ENCODE measurements around the gene GALP.
"Not testable (repeated sequence)": the region's sequence is repeated elsewhere in the genome, so short reads cannot be mapped to it uniquely, and the experiment has no call there.

The GALP gene

DNA sequence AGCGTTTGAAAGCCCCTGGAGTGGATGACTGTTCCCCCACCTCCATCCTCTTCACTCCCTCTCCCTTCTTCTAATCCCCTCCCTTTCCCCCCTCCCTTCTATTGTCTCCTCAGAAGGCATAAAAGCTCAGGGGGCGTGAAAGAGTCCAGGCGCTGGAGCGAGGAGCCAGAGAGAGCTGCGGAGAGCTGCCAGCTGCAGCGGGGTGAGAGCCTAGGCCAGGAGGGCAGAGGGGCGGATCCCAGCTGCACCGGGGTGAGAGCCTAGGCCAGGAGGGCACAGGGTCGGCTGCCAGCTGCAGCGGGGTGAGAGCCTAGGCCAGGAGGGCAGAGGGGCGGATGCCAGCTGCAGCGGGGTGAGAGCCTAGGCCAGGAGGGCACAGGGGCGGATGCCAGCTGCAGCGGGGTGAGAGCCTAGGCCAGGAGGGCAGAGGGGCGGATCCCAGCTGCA is at the start of gene GALP:
Gene GALP (plus strand): TSS at position 148 of the 447 bp plus-strand sequence. CDS start 1,101 bp downstream, outside the sequence.
- H3K4me3 ChIP-seq (ENCODE audit: low read depth, low read length); H3K9me3 ChIP-seq (ENCODE audit: control insufficient read depth, insufficient read depth, low read depth, low read length); H3K36me3 ChIP-seq (ENCODE audit: control insufficient read depth in 2 of 2, insufficient read depth in 1 of 2, low read length in 2 of 2); H3K27ac ChIP-seq (ENCODE audit: extremely low read depth, low read depth, low read length); H3K4me1 ChIP-seq (ENCODE audit: control insufficient read depth, insufficient read depth, low read length): not testable (repeated sequence)
- CTCF ChIA-PET = interaction anchor here (1.0 to 1.1 kb wide), 2 partner anchors 12 to 70 kb away, joined by 3 read pairs; no protein-coding TSS in a partner anchor
- POLR2A ChIA-PET = interaction anchor here (0.6 kb wide), 1 partner anchor 1916 kb away, joined by 3 read pairs; no protein-coding TSS in a partner anchor

DNA sequence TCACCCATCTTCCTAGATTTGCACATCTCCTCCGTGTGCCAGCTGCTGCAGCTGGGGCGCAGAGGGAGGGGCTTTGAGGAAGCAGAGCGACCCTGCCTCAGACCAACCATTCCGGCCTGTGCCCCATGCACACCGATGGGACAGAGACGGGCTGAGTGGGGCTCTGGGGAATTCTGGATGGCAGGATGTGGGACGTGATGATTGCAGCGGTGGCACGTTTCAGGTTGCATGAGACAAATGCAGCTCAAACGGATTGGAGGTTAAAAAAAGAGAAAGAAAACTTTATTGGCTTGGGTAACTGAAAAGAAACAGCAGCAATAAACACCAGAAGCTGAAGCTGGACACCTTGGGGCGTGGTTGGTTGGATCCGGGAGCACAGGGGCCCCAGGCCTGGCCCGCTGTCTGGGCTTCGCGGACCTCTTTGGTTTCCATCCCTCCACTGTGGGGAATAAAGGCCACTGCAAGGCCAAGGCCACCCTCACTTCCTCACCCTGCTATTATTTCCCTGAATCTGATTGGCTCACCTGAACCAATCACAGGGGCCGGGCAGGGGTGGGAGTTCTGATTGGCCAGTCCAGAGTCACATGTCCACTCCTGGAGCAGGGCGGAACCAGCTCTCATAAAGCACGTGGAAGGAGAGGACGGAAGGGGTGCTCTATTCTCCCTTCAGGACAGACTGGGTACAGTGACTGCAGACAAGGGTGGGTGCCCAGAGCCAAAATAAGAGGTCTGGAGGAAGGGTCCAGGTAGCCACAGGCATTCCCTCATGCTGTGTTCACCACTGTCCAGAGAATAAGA is 48.6 kb upstream of the GALP start:
- no peak for TF ChIP-seq ZFP41 (tag by site-specific recombination; IDR thresholded peaks at IDR 0.05; ENCODE audit: borderline replicate concordance)
- no peak overlapping the region for H3K4me3 ChIP-seq (ENCODE audit: low read depth, low read length)
- H3K27ac ChIP-seq (ENCODE audit: extremely low read depth, low read depth, low read length) = no peak overlapping the region
- CTCF ChIA-PET = interaction anchor here (0.8 kb wide), 1 partner anchor 11 kb away, joined by 4 read pairs; no protein-coding TSS in a partner anchor
- H3K4me1 ChIP-seq (ENCODE audit: control insufficient read depth, insufficient read depth, low read length) = no peaks in the 10 kb centered on the region
- POLR2A ChIA-PET = no interaction called here
- H3K9me3 ChIP-seq (ENCODE audit: control insufficient read depth, insufficient read depth, low read depth, low read length) = no peaks in the 10 kb centered on the region
- no peaks in the 10 kb centered on the region for H3K36me3 ChIP-seq (ENCODE audit: control insufficient read depth in 2 of 2, insufficient read depth in 1 of 2, low read length in 2 of 2)

GRCh38 chr19:56130006-56130405 is 45.8 kb upstream of the GALP start:
- Histone ChIP-seq H3K4me3 (ENCODE audit: low read depth, low read length) (no peak overlapping the region), H3K4me1 (ENCODE audit: control insufficient read depth, insufficient read depth, low read length) (no peaks in the 10 kb centered on the region), H3K27ac (ENCODE audit: extremely low read depth, low read depth, low read length) (no peak overlapping the region), H3K36me3 (ENCODE audit: control insufficient read depth in 2 of 2, insufficient read depth in 1 of 2, low read length in 2 of 2) (no peaks in the 10 kb centered on the region), H3K9me3 (ENCODE audit: control insufficient read depth, insufficient read depth, low read depth, low read length) (no peaks in the 10 kb centered on the region)
- TF ChIP-seq, protein P1, sequence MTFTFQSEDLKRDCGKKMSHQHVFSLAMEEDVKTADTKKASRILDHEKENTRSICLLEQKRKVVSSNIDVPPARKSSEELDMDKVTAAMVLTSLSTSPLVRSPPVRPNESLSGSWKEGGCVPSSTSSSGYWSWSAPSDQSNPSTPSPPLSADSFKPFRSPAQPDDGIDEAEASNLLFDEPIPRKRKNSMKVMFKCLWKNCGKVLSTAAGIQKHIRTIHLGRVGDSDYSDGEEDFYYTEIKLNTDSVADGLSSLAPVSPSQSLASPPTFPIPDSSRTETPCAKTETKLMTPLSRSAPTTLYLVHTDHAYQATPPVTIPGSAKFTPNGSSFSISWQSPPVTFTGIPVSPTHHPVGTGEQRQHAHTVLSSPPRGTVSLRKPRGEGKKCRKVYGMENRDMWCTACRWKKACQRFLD (tag by site-specific recombination; IDR thresholded peaks at IDR 0.05) = no peak
- no peak for TF ChIP-seq ZNF585B (tag by site-specific recombination; IDR thresholded peaks at IDR 0.05)
- no peak for TF ChIP-seq ZNF626 (tag by site-specific recombination; IDR thresholded peaks at IDR 0.05)
- TF ChIP-seq KLF1 (tag by site-specific recombination; IDR thresholded peaks at IDR 0.05) = no peak
- no peak for TF ChIP-seq ZNF248 (tag by site-specific recombination; IDR thresholded peaks at IDR 0.05)
- TF ChIP-seq ZFP69B (tag by site-specific recombination; IDR thresholded peaks at IDR 0.05) = no peak
- no peak for TF ChIP-seq ZBTB6 (tag by site-specific recombination; IDR thresholded peaks at IDR 0.05)
- no peak for TF ChIP-seq ZNF202 (tag by site-specific recombination; IDR thresholded peaks at IDR 0.05; ENCODE audit: borderline replicate concordance)
- TF ChIP-seq ZBTB26 (tag by site-specific recombination; optimal IDR thresholded peaks at IDR 0.05) = no peak
- CTCF ChIA-PET = no interaction called here
- POLR2A ChIA-PET = no interaction called here

DNA sequence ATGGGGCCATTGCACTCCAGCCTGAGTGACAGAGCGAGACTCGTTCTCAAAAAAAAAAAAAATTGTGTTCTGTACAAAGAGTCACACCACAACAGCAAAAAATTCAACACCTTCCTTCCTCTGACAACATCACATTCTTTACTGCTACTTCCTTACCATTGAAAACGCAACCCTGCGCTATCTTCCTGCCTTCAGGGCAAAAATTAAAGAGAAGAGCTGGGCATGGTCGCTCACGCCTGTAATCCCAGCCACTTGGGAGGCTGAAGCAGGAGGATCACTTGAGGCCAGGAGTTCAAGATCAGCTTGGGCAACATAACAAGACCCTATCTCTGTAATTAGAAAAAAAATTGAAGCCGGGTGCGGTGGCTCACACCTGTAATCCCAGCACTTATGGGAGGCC is 44.2 kb upstream of the GALP start:
- POLR2A ChIA-PET = interaction anchor here (0.7 to 1.0 kb wide), 2 partner anchors 9 to 461 kb away, joined by 4 to 5 read pairs; no protein-coding TSS in a partner anchor
- no peaks in the 10 kb centered on the region for H3K4me1 ChIP-seq (ENCODE audit: control insufficient read depth, insufficient read depth, low read length)
- no peak overlapping the region for H3K4me3 ChIP-seq (ENCODE audit: low read depth, low read length)
- H3K27ac ChIP-seq (ENCODE audit: extremely low read depth, low read depth, low read length) = no peak overlapping the region
- H3K9me3 ChIP-seq (ENCODE audit: control insufficient read depth, insufficient read depth, low read depth, low read length) = no peaks in the 10 kb centered on the region
- CTCF ChIA-PET = no interaction called here
- no peaks in the 10 kb centered on the region for H3K36me3 ChIP-seq (ENCODE audit: control insufficient read depth in 2 of 2, insufficient read depth in 1 of 2, low read length in 2 of 2)
- TF ChIP-seq, protein P2, sequence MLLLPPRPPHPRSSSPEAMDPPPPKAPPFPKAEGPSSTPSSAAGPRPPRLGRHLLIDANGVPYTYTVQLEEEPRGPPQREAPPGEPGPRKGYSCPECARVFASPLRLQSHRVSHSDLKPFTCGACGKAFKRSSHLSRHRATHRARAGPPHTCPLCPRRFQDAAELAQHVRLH (tag by site-specific recombination; IDR thresholded peaks at IDR 0.05) = no peak
- TF ChIP-seq, protein P3, sequence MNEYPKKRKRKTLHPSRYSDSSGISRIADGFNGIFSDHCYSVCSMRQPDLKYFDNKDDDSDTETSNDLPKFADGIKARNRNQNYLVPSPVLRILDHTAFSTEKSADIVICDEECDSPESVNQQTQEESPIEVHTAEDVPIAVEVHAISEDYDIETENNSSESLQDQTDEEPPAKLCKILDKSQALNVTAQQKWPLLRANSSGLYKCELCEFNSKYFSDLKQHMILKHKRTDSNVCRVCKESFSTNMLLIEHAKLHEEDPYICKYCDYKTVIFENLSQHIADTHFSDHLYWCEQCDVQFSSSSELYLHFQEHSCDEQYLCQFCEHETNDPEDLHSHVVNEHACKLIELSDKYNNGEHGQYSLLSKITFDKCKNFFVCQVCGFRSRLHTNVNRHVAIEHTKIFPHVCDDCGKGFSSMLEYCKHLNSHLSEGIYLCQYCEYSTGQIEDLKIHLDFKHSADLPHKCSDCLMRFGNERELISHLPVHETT (tag by site-specific recombination; IDR thresholded peaks at IDR 0.05) = no peak
- TF ChIP-seq, protein P4, sequence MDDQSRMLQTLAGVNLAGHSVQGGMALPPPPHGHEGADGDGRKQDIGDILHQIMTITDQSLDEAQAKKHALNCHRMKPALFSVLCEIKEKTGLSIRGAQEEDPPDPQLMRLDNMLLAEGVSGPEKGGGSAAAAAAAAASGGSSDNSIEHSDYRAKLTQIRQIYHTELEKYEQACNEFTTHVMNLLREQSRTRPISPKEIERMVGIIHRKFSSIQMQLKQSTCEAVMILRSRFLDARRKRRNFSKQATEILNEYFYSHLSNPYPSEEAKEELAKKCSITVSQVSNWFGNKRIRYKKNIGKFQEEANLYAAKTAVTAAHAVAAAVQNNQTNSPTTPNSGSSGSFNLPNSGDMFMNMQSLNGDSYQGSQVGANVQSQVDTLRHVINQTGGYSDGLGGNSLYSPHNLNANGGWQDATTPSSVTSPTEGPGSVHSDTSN (CRISPR knock-in tag; IDR thresholded peaks at IDR 0.05) = no peak
- TF ChIP-seq ZEB2 (tag by site-specific recombination; IDR thresholded peaks at IDR 0.05) (no peak), KLF1 (tag by site-specific recombination; IDR thresholded peaks at IDR 0.05) (no peak), OSR2 (tag by site-specific recombination; IDR thresholded peaks at IDR 0.05) (no peak), ZNF266 (tag by site-specific recombination; IDR thresholded peaks at IDR 0.05; ENCODE audit: low read depth) (no peak), ZBTB21 (tag by site-specific recombination; IDR thresholded peaks at IDR 0.05) (no peak), BCL6B (tag by site-specific recombination; IDR thresholded peaks at IDR 0.05) (no peak)

Measured in HEK293 (cell line).